SK-N-SH (cell line): ENCODE results near the gene KCNB1.

Source experiments
- CHD2 ChIP-seq: fragments of 150-350 bp; IDR thresholded peaks from 2 replicates; pipeline ENCODE4 v1.6.1; 2018; ENCODE audit warnings: low read length; ENCODE audit not compliant: partially characterized antibody
- CTCF ChIP-seq: fragments of 200-600 bp; sonication (generic); IDR thresholded peaks from 2 replicates; pipeline ENCODE4 v1.6.1; 2017; ENCODE audit warnings: antibody characterized with exemption, mild to moderate bottlenecking, moderate library complexity
- MXI1 ChIP-seq: IDR thresholded peaks from 2 replicates; pipeline ENCODE4 v1.6.1; 2012; ENCODE audit warnings: mild to moderate bottlenecking, low read depth, low read length, improper control_type of control experiment
- POLR2AphosphoS5 ChIP-seq: IDR thresholded peaks from 2 replicates; pipeline ENCODE4 v1.6.1; 2012; ENCODE audit warnings: low read depth, low read length

GRCh38 chr20:49353348-49353747 is 129.1 kb downstream of the KCNB1 start:
- no peak for TF ChIP-seq POLR2AphosphoS5
- TF ChIP-seq CTCF, result no peak
- no peak for TF ChIP-seq MXI1
- no peak for TF ChIP-seq CHD2
